GM19023 (cell line): ENCODE measurements around the gene KRTAP6-1.

ENCODE experiments used
- ATAC-seq: cut with Tn5 transposase; IDR thresholded peaks from one replicate; pipeline ENCODE4 v1.9.1; 2021; ENCODE audit warnings: mild to moderate bottlenecking, moderate library complexity; ENCODE audit not compliant: unreplicated experiment

Gene KRTAP6-1

DNA sequence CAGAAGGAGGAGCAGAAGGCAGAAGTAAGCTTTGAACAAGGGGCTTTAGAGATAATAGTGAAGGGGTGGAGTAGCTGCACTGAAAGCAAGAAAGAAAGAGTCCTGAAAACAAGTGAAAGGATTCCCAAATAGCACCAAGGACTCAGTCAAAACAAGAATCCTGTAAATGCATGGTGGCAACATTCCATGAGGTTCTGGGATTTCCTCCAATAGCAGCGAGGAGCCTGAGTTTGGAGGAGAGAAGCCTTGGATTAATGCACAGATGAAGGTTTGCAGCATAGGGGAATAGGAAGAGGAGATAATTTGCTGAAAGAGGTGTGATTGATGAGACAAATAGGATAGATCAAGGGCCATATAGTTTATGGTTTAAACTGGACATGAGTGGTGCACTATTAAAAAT lies 34.4 kb downstream of the KRTAP6-1 start:
- no peak for ATAC-seq

- ATAC-seq: no peak
These were observed 36.0 kb downstream of the KRTAP6-1 start for GRCh38 chr21:30577766-30578165.

DNA sequence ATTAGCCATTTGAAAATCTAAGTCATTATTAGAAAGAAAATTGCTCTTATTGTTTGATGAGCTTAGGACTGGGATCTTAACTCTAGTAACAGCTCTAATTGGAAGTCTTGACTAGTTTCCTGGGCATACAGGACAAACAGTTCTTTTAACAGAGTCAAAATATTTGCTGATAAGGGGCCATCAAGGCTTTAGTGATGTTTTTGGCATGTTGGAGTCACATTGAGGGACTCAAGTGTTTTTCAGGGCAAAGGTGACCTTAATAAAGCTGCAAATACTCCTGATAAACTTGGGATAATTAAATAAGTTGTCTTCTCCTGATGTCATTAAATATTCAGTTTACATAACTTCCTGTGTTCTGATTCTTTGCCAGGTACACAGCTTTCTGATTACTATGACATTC lies 46.1 kb downstream of the KRTAP6-1 start:
- ATAC-seq: no peak

DNA sequence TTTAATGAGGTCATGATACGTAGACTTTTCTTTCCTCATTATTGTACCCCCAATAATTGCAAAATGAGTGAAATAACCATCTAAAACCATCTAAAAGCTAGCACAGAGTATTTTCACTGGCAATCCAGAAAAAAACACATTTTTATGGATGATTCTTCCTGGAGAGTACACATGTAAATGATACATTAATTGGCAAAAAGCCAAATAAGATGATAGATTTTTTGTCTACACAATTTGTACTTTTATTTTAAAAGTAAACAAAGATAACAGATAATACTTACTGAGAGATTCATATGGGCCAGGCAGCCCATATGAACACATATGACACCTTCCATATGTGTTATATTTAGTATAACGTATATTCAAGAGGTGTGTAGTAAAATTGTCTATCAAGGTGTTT lies 50.1 kb downstream of the KRTAP6-1 start:
- ATAC-seq: no peak
